Measurements from ENCODE around the gene PYCR2. TPM values are rescaled to one million over a fixed set of nuclear protein-coding genes. Genes with fewer than 3 reads are reported as not detected.
"Not testable (repeated sequence)": the region's sequence is repeated elsewhere in the genome, so short reads cannot be mapped to it uniquely, and the experiment has no call there.

Gene PYCR2
- total RNA-seq, 1 experiment from 2014 or later = 104 TPM

DNA sequence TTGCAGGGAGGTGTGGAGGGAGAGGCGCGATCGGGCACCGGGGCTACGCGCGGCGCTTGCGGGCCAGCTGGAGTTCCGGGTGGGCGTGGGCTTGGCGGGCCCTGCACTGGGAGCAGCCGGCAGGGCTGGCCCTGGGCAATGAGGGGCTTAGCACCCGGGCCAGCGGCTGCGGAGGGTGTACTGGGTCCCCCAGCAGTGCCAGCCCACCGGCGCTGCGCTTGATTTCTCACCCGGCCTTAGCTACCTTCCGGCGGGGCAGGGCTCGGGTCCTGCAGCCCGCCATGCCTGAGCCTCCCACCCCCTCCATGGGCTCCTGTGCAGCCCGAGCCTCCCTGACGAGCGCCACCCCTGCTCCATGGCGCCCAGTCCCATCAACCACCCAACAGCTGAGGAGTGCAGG lies 45.7 kb upstream of the PYCR2 start:
- H3K36me3 Mint-ChIP-seq (ENCODE audit: insufficient read depth in 1 of 3, low read depth in 3 of 3); H3K27ac Mint-ChIP-seq; H3T11ph ChIP-seq (ENCODE audit: low read length); H2BK120ac ChIP-seq (ENCODE audit: low read depth, low read length, poor library complexity, severe bottlenecking); H2BK12ac ChIP-seq (ENCODE audit: insufficient read length, low read depth, low read length); H3K18ac ChIP-seq (ENCODE audit: insufficient read length, low read depth, low read length); H3K4me1 Mint-ChIP-seq; H2BK5ac ChIP-seq (ENCODE audit: insufficient read length, low read length); H3K4me1 ChIP-seq (ENCODE audit: insufficient read depth, low read length); DNase-seq; H3K14ac ChIP-seq (ENCODE audit: insufficient read depth, low read length); H2AFZ ChIP-seq (ENCODE audit: low read length); H3K27ac ChIP-seq (ENCODE audit: insufficient read length, low read depth, low read length); H3K9me3 Mint-ChIP-seq; H3K79me2 ChIP-seq (ENCODE audit: insufficient read depth, low read length); H4K20me1 ChIP-seq (ENCODE audit: control insufficient read depth, insufficient read depth, insufficient read length); H2BK20ac ChIP-seq (ENCODE audit: low read depth, low read length, poor library complexity, severe bottlenecking); H3K4ac ChIP-seq (ENCODE audit: low read depth, low read length); H3K79me1 ChIP-seq (ENCODE audit: insufficient read depth, low read depth, low read length, poor library complexity, severe bottlenecking); H3K23ac ChIP-seq (ENCODE audit: insufficient read length, low read depth, low read length); H3K27me3 ChIP-seq (ENCODE audit: insufficient read depth, low read length); H3K56ac ChIP-seq (ENCODE audit: insufficient read length, low read depth, low read length); H4K8ac ChIP-seq (replicated peaks; ENCODE audit: insufficient read length, low read depth, low read length); H2AK5ac ChIP-seq (ENCODE audit: insufficient read length, low read length); H3K4me3 Mint-ChIP-seq; H3K27me3 Mint-ChIP-seq (ENCODE audit: low read depth); H2BK15ac ChIP-seq (ENCODE audit: low read depth, low read length); H3K4me2 ChIP-seq (ENCODE audit: insufficient read depth, insufficient read length, low read length); H4K5ac ChIP-seq (ENCODE audit: insufficient read length, low read depth, low read length); H3K9ac ChIP-seq (ENCODE audit: extremely low read depth, insufficient read length, low read length); H3K9me3 ChIP-seq (ENCODE audit: control insufficient read depth, low read depth, low read length); H4K91ac ChIP-seq (ENCODE audit: insufficient read length, low read depth, low read length); H3K23me2 ChIP-seq (ENCODE audit: insufficient read length, low read depth, low read length, poor library complexity, severe bottlenecking): not testable (repeated sequence)
- no CpG with 5 or more reads among the region's 28 CpGs for WGBS (ENCODE audit: extremely low coverage, insufficient read length, low lambda C conversion rate)
